ENCODE results near the gene CARMIL1.

Gene CARMIL1

GRCh38 chr6:25642667-25643328 is 363.6 kb downstream of the CARMIL1 start:
- Mint-ChIP-seq H3K4me1 (no peaks in the 10 kb centered on the region), H3K9me3 (no peaks in the 10 kb centered on the region), H3K27ac (no peak overlapping the region), H3K36me3 (no peaks in the 10 kb centered on the region), H3K27me3 (peaks cover 49% of the 10 kb centered on the region), H3K4me3 (no peak overlapping the region)

GRCh38 chr6:25645916-25646315 is 366.7 kb downstream of the CARMIL1 start:
- no peaks in the 10 kb centered on the region for H3K4me1 Mint-ChIP-seq
- no peak overlapping the region for H3K27ac Mint-ChIP-seq
- no peak overlapping the region for H3K4me3 Mint-ChIP-seq
- H3K9me3 Mint-ChIP-seq, result no peaks in the 10 kb centered on the region
- H3K36me3 Mint-ChIP-seq, result no peaks in the 10 kb centered on the region
- H3K27me3 Mint-ChIP-seq, result peaks cover 58% of the 10 kb centered on the region

GRCh38 chr6:25649611-25650010 is 370.4 kb downstream of the CARMIL1 start:
- Mint-ChIP-seq H3K36me3 (no peaks in the 10 kb centered on the region), H3K27ac (no peak overlapping the region), H3K27me3 (peaks cover 54% of the 10 kb centered on the region), H3K4me3 (no peak overlapping the region), H3K9me3 (peaks cover 7% of the 10 kb centered on the region), H3K4me1 (no peaks in the 10 kb centered on the region)

GRCh38 chr6:25652007-25652515 is 372.9 kb downstream of the CARMIL1 start, which contains the start of gene SCGN:
SCGN (plus strand) TSS chr6:25652215; CDS start chr6:25652404, 189 bp downstream.
- Mint-ChIP-seq H3K27me3 (peaks cover 46% of the 10 kb centered on the region), H3K9me3 (peaks cover 7% of the 10 kb centered on the region), H3K27ac (peak within 1 kb of the TSS; percentile 15), H3K36me3 (no peaks in the 10 kb centered on the region), H3K4me1 (no peaks in the 10 kb centered on the region), H3K4me3 (no peak within 1 kb of the TSS)

- H3K27me3 Mint-ChIP-seq, result peaks cover 36% of the 10 kb centered on the region
- no peak overlapping the region for H3K4me3 Mint-ChIP-seq
- peaks cover 7% of the 10 kb centered on the region for H3K9me3 Mint-ChIP-seq
- H3K4me1 Mint-ChIP-seq, result no peaks in the 10 kb centered on the region
- H3K36me3 Mint-ChIP-seq, result no peaks in the 10 kb centered on the region
- H3K27ac Mint-ChIP-seq, result no peak overlapping the region
Observed at GRCh38 chr6:25655723-25656122, 376.5 kb downstream of the CARMIL1 start.

- Mint-ChIP-seq H3K27me3 (peaks cover 19% of the 10 kb centered on the region), H3K27ac (no peak overlapping the region), H3K4me1 (no peaks in the 10 kb centered on the region), H3K4me3 (no peak overlapping the region), H3K9me3 (no peaks in the 10 kb centered on the region), H3K36me3 (no peaks in the 10 kb centered on the region)
Observed at GRCh38 chr6:25659633-25660368, 380.6 kb downstream of the CARMIL1 start.

GRCh38 chr6:25660512-25660911 is 381.3 kb downstream of the CARMIL1 start:
- no peak overlapping the region for H3K4me3 Mint-ChIP-seq
- peaks cover 17% of the 10 kb centered on the region for H3K27me3 Mint-ChIP-seq
- H3K9me3 Mint-ChIP-seq, result no peaks in the 10 kb centered on the region
- no peaks in the 10 kb centered on the region for H3K36me3 Mint-ChIP-seq
- no peaks in the 10 kb centered on the region for H3K4me1 Mint-ChIP-seq
- no peak overlapping the region for H3K27ac Mint-ChIP-seq

- Mint-ChIP-seq H3K36me3 (no peaks in the 10 kb centered on the region), H3K4me3 (no peak overlapping the region), H3K27ac (no peak overlapping the region), H3K27me3 (peaks cover 19% of the 10 kb centered on the region), H3K9me3 (no peaks in the 10 kb centered on the region), H3K4me1 (no peaks in the 10 kb centered on the region)
Observed at GRCh38 chr6:25661129-25661779, 382.1 kb downstream of the CARMIL1 start.

- no peaks in the 10 kb centered on the region for H3K9me3 Mint-ChIP-seq
- H3K36me3 Mint-ChIP-seq, result no peaks in the 10 kb centered on the region
- H3K27me3 Mint-ChIP-seq, result peaks cover 13% of the 10 kb centered on the region
- H3K4me1 Mint-ChIP-seq, result no peaks in the 10 kb centered on the region
- H3K27ac Mint-ChIP-seq, result no peak overlapping the region
- no peak overlapping the region for H3K4me3 Mint-ChIP-seq
Observed at GRCh38 chr6:25665455-25665854, 386.3 kb downstream of the CARMIL1 start.

- no peak overlapping the region for H3K4me3 Mint-ChIP-seq
- no peaks in the 10 kb centered on the region for H3K36me3 Mint-ChIP-seq
- H3K9me3 Mint-ChIP-seq, result no peaks in the 10 kb centered on the region
- H3K27me3 Mint-ChIP-seq, result peaks cover 7% of the 10 kb centered on the region
- no peaks in the 10 kb centered on the region for H3K4me1 Mint-ChIP-seq
- H3K27ac Mint-ChIP-seq, result no peak overlapping the region
Observed at GRCh38 chr6:25669413-25669812, 390.2 kb downstream of the CARMIL1 start.
